Measurements from ENCODE around the gene TGFBI.

- TF ChIP-seq CTCF (IDR thresholded peaks at IDR 0.05), result no peak
- no peak for TF ChIP-seq EZH2phosphoT487 (IDR thresholded peaks at IDR 0.05)
- no peak for TF ChIP-seq EZH2 (IDR thresholded peaks at IDR 0.05)
Measured at GRCh38 chr5:135978993-135979392, 49.8 kb upstream of the TGFBI start.
